ACHN (cell line): ENCODE results near the gene PHEX.

Experiments
- DNase-seq: peaks from one replicate; pipeline ENCODE4 v3.0.0-alpha.2; 2015
- in situ Hi-C: cut with HindIII; loops from 2 replicates; pipeline ENCODE4 v1.10.0; 2017; ENCODE audit warnings: low sequenced_read_pairs, low pct_ligation_motif_present, low pct_unique_long_range_greater_than_20kb

Gene PHEX

GRCh38 chrX:22088326-22088725, 56.2 kb downstream of the PHEX start:
- in situ Hi-C loops, result no loop called here
- DNase-seq, result no peak

- no peak for DNase-seq
- in situ Hi-C loops, result no loop called here
Observed at GRCh38 chrX:22090181-22090580, 58.1 kb downstream of the PHEX start.

GRCh38 chrX:22093550-22093949, 61.4 kb downstream of the PHEX start:
- in situ Hi-C loops, result no loop called here
- DNase-seq, result no peak

- in situ Hi-C loops, result no loop called here
- no peak for DNase-seq
Observed at GRCh38 chrX:22095286-22095685, 63.2 kb downstream of the PHEX start.

- in situ Hi-C loops, result no loop called here
- no peak for DNase-seq
Observed at GRCh38 chrX:22095856-22096255, 63.7 kb downstream of the PHEX start.

- in situ Hi-C loops, result no loop called here
- DNase-seq, result no peak
Observed at GRCh38 chrX:22097012-22097694, 65.0 kb downstream of the PHEX start.

- no peak for DNase-seq
- in situ Hi-C loops, result no loop called here
Observed at GRCh38 chrX:22105231-22105630, 73.1 kb downstream of the PHEX start.

- no peak for DNase-seq
- in situ Hi-C loops, result no loop called here
Observed at GRCh38 chrX:22105971-22106370, 73.8 kb downstream of the PHEX start.

GRCh38 chrX:22109442-22109841, 77.3 kb downstream of the PHEX start:
- in situ Hi-C loops, result no loop called here
- DNase-seq, result peak; percentile 87

- in situ Hi-C loops, result no loop called here
- DNase-seq, result peak; percentile 63
Observed at GRCh38 chrX:22110729-22111494, 78.8 kb downstream of the PHEX start.

GRCh38 chrX:22116605-22117546, 84.8 kb downstream of the PHEX start:
- peak; percentile 35 for DNase-seq

GRCh38 chrX:22117633-22118032, 85.5 kb downstream of the PHEX start:
- in situ Hi-C loops, result no loop called here
- no peak for DNase-seq

More at GRCh38 chrX:22116605-22117546, 84.8 kb downstream of the PHEX start:
- in situ Hi-C loops, result no loop called here

GRCh38 chrX:22118161-22118830, 86.2 kb downstream of the PHEX start:
- in situ Hi-C loops, result no loop called here
- no peak for DNase-seq

GRCh38 chrX:22121161-22121560, 89.0 kb downstream of the PHEX start:
- in situ Hi-C loops, result no loop called here
- DNase-seq, result no peak

- in situ Hi-C loops, result no loop called here
- DNase-seq, result no peak
Observed at GRCh38 chrX:22122510-22122909, 90.4 kb downstream of the PHEX start.

GRCh38 chrX:22124098-22124497, 92.0 kb downstream of the PHEX start:
- no peak for DNase-seq
- in situ Hi-C loops, result no loop called here

- in situ Hi-C loops, result no loop called here
Observed at GRCh38 chrX:22125481-22125880, 93.4 kb downstream of the PHEX start.

GRCh38 chrX:22126327-22126726, 94.2 kb downstream of the PHEX start:
- DNase-seq, result no peak
- in situ Hi-C loops, result no loop called here

More at GRCh38 chrX:22125481-22125880, 93.4 kb downstream of the PHEX start:
- no peak for DNase-seq
